ENCODE measurements around the gene IER5L.
"Not testable (repeated sequence)": the region's sequence is repeated elsewhere in the genome, so short reads cannot be mapped to it uniquely, and the experiment has no call there.

IER5L gene

DNA sequence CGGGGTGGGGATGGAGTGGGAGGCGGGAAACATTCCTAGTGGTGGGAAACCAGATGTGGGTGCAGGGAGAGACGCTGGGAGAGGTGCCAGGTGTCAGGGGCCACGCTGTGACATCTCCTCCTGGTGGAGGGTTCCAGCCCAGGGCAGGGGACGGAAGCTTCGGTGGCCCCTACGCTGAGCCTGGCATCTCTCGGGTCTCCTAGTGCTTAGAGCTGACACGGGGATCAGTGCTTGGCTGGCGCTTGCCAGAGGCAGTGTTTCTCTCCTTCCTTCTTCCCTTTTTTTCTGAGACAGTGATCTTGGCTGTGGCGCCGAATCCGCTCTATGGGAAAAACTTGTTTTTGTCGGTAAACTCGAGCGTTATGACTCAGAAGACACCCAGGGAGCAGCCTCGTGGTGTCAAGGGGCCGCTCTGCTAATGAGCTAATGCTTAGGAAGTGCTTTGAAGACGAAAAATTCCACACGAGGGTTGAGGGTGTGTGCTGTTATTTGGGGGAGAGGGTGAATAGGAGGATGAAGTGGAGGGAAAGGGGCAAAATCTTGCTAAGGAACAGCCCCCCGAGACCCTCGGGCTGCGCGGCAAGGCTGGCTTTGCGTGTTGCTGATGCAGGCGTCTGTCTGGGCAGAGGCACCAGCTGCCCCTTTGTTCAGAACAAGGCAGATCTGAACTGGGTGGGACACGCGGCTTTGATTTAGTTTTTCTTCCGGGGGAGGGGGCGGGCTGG is 20.4 kb upstream of the IER5L start:
- Histone ChIP-seq H3K27me3 (no peaks in the 10 kb centered on the region), H3K36me3 (no peaks in the 10 kb centered on the region), H3K9me3 (peaks cover 3% of the 10 kb centered on the region; the same call in 1 of the 2 replicates), H3K4me1 (no peaks in the 10 kb centered on the region), H3K4me3 (ENCODE audit: low read depth, low read length) (no peak overlapping the region)
- DNase-seq: no peak
- TF ChIP-seq, protein P1, sequence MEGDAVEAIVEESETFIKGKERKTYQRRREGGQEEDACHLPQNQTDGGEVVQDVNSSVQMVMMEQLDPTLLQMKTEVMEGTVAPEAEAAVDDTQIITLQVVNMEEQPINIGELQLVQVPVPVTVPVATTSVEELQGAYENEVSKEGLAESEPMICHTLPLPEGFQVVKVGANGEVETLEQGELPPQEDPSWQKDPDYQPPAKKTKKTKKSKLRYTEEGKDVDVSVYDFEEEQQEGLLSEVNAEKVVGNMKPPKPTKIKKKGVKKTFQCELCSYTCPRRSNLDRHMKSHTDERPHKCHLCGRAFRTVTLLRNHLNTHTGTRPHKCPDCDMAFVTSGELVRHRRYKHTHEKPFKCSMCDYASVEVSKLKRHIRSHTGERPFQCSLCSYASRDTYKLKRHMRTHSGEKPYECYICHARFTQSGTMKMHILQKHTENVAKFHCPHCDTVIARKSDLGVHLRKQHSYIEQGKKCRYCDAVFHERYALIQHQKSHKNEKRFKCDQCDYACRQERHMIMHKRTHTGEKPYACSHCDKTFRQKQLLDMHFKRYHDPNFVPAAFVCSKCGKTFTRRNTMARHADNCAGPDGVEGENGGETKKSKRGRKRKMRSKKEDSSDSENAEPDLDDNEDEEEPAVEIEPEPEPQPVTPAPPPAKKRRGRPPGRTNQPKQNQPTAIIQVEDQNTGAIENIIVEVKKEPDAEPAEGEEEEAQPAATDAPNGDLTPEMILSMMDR (IDR thresholded peaks at IDR 0.05; ENCODE audit: low read depth, low read length): no peak

- H3K27me3 ChIP-seq: no peaks in the 10 kb centered on the region
- DNase-seq: no peak
- no peak overlapping the region for H3K4me3 ChIP-seq (ENCODE audit: low read depth, low read length)
- TF ChIP-seq, protein P1 (IDR thresholded peaks at IDR 0.05; ENCODE audit: low read depth, low read length): no peak
- peaks cover 3% of the 10 kb centered on the region; the same call in 1 of the 2 replicates for H3K9me3 ChIP-seq
- H3K4me1 ChIP-seq: no peaks in the 10 kb centered on the region
- H3K36me3 ChIP-seq: no peaks in the 10 kb centered on the region
Measured at GRCh38 chr9:129197978-129198318, 19.9 kb upstream of the IER5L start.

DNA sequence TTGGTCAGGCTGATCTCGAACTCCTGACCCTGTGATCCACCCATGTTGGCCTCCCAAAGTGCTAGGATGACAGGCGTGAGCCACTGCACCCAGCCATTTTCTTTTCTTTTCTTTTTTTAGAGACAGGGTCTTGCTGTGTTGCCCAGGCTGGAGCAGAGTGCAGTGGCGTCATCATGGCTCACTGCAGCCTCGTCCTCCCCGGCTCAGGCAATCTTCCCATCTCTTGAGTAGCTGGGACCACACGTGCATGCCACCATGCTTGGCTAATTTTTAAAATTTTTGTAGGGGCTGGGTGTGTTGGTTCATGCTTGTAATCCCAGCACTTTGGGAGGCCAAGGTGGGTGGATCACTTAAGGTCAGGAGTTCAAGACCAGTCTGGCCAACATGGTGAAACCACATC is 19.0 kb upstream of the IER5L start:
- not testable (repeated sequence) for H3K9me3 ChIP-seq; H3K36me3 ChIP-seq; H3K4me3 ChIP-seq (ENCODE audit: low read depth, low read length); DNase-seq; H3K27me3 ChIP-seq; H3K4me1 ChIP-seq

GRCh38 chr9:129195606-129196005 is 17.5 kb upstream of the IER5L start:
- H3K9me3 ChIP-seq: peaks cover 3% of the 10 kb centered on the region; the same call in 1 of the 2 replicates
- no peaks in the 10 kb centered on the region for H3K36me3 ChIP-seq
- TF ChIP-seq, protein P1 (IDR thresholded peaks at IDR 0.05; ENCODE audit: low read depth, low read length): no peak
- DNase-seq: no peak
- no peaks in the 10 kb centered on the region for H3K4me1 ChIP-seq
- H3K27me3 ChIP-seq: no peaks in the 10 kb centered on the region
- H3K4me3 ChIP-seq (ENCODE audit: low read depth, low read length): no peak overlapping the region

GRCh38 chr9:129194221-129194620 is 16.2 kb upstream of the IER5L start:
- peaks cover 3% of the 10 kb centered on the region; the same call in 1 of the 2 replicates for H3K9me3 ChIP-seq
- H3K36me3 ChIP-seq: no peaks in the 10 kb centered on the region
- H3K27me3 ChIP-seq: no peaks in the 10 kb centered on the region
- H3K4me1 ChIP-seq: no peaks in the 10 kb centered on the region
- H3K4me3 ChIP-seq (ENCODE audit: low read depth, low read length): no peak overlapping the region
- TF ChIP-seq, protein P1 (IDR thresholded peaks at IDR 0.05; ENCODE audit: low read depth, low read length): no peak
- DNase-seq: no peak

- peaks cover 3% of the 10 kb centered on the region; the same call in 1 of the 2 replicates for H3K9me3 ChIP-seq
- H3K4me3 ChIP-seq (ENCODE audit: low read depth, low read length): no peak overlapping the region
- no peaks in the 10 kb centered on the region for H3K4me1 ChIP-seq
- H3K27me3 ChIP-seq: no peaks in the 10 kb centered on the region
- H3K36me3 ChIP-seq: no peaks in the 10 kb centered on the region
- TF ChIP-seq, protein P1 (IDR thresholded peaks at IDR 0.05; ENCODE audit: low read depth, low read length): no peak
- DNase-seq: no peak
Measured at GRCh38 chr9:129193655-129194054, 15.6 kb upstream of the IER5L start.

All from BE2C (cell line).